Activated CD4-positive, CD25-positive, alpha-beta regulatory T cell (primary cell): ENCODE measurements around the gene RASL12.
A peak's percentile ranks its signal among the peaks of the same experiment; 100 is the strongest.
"Not testable (repeated sequence)": the region's sequence is repeated elsewhere in the genome, so short reads cannot be mapped to it uniquely, and the experiment has no call there.

Experiments
- DNase-seq, 4 experiments: peaks; one replicate each; lab custom pipeline; 2025; lab: John Stamatoyannopoulos, UW

Gene RASL12

DNA sequence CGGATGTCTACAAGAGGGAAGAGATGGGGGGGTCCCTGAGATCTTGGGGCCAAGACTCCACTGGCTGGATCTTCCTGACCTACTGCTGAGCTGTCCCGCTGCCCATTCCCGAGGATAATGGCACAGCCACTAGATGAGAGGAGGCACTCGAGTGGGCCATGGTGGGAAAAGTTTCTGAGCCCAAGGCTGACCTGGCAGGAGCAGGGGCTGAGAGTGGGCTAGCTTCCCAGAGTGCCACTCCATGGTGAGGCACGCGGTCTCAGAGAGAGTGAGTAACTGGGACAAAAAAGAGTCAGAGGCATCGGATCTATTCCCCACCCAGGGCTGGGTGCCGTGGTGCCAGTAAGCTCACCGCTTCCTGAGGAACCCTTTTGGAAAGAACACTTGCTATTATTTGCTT lies 11.7 kb downstream of the RASL12 start:
- DNase-seq = no peak

GRCh38 chr15:65055201-65055870 lies 12.5 kb downstream of the RASL12 start:
- DNase-seq = no peak

GRCh38 chr15:65054333-65055200 lies 13.2 kb downstream of the RASL12 start:
- DNase-seq = peak in 3 of 4 experiments; percentile 8 to 15 (median 14)

DNA sequence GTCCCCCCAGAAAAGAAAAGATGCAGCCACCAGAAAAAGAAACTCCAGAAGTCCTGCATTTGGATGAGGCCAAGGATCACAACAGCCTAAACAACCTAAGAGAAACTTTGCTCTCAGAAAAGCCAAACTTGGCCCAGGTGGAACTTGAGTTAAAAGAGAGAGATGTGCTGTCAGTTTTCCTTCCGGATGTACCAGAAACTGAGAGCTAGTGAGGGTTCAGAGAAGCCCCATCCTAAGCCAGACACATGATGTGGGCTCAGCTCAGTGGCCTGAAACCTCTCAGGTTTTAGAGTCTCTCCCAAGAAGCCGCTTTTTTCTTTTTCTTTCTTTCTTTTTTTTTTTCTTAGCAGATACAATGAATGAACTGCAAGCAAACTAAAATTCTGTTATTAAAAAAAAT lies 14.8 kb downstream of the RASL12 start:
- DNase-seq = no peak

DNA sequence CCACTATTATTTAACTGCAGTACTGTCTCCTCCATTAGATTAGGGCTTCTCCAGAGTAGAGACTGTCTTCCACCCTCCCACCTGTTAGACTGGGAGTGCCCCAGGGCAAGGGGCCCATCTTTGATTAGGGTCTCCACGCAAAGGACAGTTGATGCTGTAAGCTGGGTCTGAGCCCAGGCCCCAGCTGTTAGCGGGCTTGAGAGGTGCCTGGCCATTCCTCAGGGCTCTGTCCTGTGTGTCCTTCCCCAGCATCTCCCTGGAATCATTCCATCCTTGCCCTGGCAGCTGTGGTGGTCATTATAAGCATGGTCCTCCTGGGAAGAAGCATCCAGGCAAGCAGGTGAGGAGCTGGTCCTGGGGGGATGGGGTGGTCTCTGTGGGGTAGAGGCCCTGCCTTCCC lies 16.5 kb downstream of the RASL12 start:
- no peak for DNase-seq

DNA sequence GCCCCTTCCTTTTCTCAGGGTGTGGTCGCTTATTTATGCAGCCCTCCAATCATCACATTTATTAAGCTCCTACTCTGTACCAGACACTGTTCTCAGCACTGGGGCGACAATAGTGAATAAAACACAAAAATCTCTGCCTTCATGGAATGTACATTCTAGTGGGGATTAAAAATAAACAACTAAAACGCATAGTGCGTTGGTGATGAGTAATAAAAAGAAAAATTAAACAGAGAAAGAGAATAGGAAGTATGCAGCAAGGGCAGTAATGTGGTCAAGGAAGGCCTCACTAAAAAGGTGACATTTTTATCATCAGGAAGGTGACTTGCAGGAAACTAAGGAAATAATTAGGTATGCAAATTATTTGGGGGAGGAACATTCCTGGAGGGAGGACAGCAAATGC lies 17.5 kb downstream of the RASL12 start:
- DNase-seq = no peak

GRCh38 chr15:65049418-65049840 lies 18.4 kb downstream of the RASL12 start:
- peak; percentile 61 to 74 (median 65) for DNase-seq

GRCh38 chr15:65048241-65048640 lies 19.6 kb downstream of the RASL12 start:
- no peak for DNase-seq

DNA sequence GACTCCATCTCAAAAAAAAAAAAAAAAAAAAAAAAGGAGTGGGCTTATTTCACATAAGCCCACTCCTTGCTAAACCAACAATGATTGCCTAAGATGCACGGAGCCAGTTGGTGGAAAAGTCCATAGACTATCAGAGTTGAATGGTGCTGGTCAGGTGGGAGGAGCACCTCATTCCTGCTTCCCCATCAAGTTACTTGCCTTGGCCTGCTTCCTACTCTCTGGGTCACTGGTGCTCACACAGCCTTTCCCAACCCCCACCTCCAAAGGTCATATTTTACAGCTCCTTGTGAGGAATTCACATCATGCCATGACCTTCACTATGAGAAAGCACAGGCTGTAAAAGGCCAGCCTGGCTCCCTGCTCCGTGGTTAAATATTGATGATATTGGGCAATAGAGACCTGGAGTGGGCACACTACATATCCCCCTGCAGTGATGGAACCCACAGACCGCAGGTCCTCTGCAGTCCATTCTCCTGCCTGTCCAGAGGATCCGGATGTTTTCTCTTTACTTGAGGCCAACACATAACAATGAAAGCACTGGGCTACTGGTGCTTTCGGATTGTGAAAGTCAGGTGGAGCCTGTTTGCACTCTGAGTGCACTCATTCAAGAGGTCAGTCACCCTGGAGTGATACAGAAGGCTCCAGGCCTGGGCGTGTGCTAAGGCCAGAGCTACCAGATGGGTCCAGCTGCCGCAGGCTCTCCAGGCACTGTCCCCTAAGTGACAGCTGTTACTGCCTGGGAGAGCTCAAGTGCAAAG lies 22.9 kb downstream of the RASL12 start, which contains the start of gene SLC51B:
TSS of gene SLC51B (plus strand) at position 664 of the 758 bp plus-strand sequence. CDS start 4,618 bp downstream, outside the sequence.
- DNase-seq = no peak

GRCh38 chr15:65044218-65044617 lies 23.6 kb downstream of the RASL12 start:
- DNase-seq = not testable (repeated sequence)

DNA sequence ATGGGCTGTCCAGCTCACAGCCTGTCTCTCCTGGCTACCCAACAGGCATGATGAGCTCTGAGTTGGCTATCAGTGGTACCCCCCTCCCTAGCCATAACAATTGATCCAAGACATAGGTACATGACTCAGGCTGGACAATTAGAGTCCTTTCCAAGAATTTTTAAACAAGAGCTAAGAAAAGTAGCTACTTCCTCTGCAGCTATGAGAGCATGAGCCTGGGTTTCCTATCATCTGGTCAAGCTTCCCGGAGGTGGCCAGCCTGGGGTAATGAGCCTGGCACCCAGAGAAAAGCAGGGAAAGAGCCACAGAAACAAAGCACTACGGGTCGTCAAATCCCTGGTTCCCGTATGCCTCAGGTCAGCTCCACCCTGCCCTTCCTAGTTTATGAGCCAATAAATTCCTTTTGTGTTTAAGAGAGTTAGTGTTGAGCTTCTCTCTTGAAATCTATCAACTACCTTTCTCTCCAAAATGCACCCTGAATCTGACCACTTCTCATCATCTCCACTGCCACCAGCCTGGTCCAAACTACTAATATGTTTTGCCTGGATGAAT lies 24.9 kb downstream of the RASL12 start:
- DNase-seq = no peak

- DNase-seq = no peak
These were observed 26.0 kb downstream of the RASL12 start for GRCh38 chr15:65041787-65042186.

GRCh38 chr15:65040461-65040860 lies 27.3 kb downstream of the RASL12 start:
- no peak for DNase-seq

- no peak for DNase-seq
These were observed 29.0 kb downstream of the RASL12 start for GRCh38 chr15:65038836-65039235.

DNA sequence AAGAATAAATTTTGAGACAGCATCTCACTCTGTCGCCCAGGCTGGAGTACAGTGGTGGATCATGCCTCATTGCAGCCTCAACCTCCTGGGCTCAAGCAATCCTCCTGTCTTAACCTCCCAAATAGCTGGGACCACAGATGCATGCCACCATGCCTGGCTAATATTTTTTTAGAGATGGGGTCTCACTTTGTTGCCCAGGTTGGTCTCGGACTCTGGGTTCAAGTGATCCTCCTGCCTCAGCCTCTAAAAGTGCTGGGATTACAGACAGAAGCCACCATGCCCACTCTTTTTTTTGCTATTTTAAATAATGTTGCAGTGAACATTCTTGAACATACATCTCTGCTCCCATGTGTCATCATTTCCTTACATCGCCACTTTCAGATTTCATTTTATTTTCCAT lies 29.4 kb downstream of the RASL12 start:
- no peak for DNase-seq

DNA sequence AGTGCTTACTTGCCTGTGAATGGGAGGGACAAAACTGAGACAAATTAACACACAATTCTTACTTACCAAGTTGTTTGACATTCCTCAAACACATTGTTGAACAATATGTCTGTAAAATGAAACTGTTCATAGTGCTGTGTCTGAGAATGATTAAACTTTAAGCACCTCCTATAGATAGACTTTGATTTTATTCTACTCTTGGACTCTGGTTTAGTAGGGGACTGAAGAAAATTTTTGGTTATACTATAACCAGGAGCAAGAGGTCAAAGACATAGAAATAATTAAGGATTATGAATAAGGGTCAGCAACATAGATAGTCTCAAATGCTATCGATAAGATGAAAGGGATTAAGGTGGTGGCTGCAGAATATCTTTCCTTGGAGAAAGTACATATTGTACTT lies 30.5 kb downstream of the RASL12 start:
- DNase-seq = no peak

GRCh38 chr15:65034719-65035118 lies 33.1 kb downstream of the RASL12 start:
- no peak for DNase-seq

GRCh38 chr15:65033659-65034269 lies 34.0 kb downstream of the RASL12 start:
- DNase-seq = no peak

GRCh38 chr15:65032801-65033537 lies 34.8 kb downstream of the RASL12 start:
- DNase-seq = peak in 2 of 4 experiments; percentile 7 to 8

- no peak for DNase-seq
These were observed 38.0 kb downstream of the RASL12 start for GRCh38 chr15:65029736-65030208.
